Vagina (tissue), 2 donors: Measurements from ENCODE around the gene TTYH1.

Experiments used
- POLR2AphosphoS5 ChIP-seq, 2 donors: sonication (generic); formaldehyde crosslinking; IDR thresholded peaks; one replicate each; pipeline ENCODE4 v1.9.0; 2017; ENCODE audit warnings: antibody characterized with exemption in 2 of 2, mild to moderate bottlenecking in 2 of 2, low read depth in 1 of 2; ENCODE audit not compliant: insufficient read depth in 1 of 2
- TF ChIP-seq, protein P1 (sequence below), 3 experiments: fragments of 450-650 bp in 2 of 3; fragments of 200-600 bp in 1 of 3; sonication (generic) in 1 of 3; IDR thresholded peaks; one replicate each; pipeline ENCODE4 v1.5.1; 2017 to 2019; ENCODE audit warnings: antibody characterized with exemption in 3 of 3, mild to moderate bottlenecking in 2 of 3, moderate library complexity in 2 of 3

DNA sequence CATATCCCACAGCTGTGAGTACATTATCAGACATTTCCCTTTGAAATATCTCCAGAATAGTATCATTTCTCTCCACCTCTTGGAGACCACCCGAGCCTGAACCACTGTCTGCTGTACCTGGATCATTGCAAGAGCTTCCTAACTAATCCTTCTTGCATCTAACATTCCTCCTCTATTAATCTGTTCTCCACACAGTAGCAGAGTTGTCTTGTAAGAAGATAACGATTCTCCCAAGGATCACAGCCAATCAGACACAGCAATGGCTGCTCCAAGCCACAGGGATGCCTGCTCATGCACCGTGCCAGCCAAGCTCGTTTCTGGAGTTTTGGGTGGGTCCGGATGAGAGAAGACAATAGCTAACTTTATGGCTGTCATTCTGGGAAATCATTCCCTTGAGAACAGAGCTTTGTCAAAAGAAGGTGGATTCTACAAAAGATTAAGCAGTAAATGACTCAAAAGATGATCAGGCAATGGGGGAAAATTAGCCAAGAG, 36.0 kb upstream of the TTYH1 start:
- TF ChIP-seq, protein P1, sequence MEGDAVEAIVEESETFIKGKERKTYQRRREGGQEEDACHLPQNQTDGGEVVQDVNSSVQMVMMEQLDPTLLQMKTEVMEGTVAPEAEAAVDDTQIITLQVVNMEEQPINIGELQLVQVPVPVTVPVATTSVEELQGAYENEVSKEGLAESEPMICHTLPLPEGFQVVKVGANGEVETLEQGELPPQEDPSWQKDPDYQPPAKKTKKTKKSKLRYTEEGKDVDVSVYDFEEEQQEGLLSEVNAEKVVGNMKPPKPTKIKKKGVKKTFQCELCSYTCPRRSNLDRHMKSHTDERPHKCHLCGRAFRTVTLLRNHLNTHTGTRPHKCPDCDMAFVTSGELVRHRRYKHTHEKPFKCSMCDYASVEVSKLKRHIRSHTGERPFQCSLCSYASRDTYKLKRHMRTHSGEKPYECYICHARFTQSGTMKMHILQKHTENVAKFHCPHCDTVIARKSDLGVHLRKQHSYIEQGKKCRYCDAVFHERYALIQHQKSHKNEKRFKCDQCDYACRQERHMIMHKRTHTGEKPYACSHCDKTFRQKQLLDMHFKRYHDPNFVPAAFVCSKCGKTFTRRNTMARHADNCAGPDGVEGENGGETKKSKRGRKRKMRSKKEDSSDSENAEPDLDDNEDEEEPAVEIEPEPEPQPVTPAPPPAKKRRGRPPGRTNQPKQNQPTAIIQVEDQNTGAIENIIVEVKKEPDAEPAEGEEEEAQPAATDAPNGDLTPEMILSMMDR (IDR thresholded peaks at IDR 0.05): no peak
- no peak for TF ChIP-seq POLR2AphosphoS5 (IDR thresholded peaks at IDR 0.05; ENCODE audit: insufficient read depth in 1 of 2, low read depth in 1 of 2)
